NCI-H2196 (cell line): ENCODE data around the gene SGSM2.

Experiments
- DNase-seq: peaks from one replicate; lab custom pipeline; 2025; ENCODE audit not compliant: unreplicated experiment; lab: John Stamatoyannopoulos, UW

Gene SGSM2

DNA sequence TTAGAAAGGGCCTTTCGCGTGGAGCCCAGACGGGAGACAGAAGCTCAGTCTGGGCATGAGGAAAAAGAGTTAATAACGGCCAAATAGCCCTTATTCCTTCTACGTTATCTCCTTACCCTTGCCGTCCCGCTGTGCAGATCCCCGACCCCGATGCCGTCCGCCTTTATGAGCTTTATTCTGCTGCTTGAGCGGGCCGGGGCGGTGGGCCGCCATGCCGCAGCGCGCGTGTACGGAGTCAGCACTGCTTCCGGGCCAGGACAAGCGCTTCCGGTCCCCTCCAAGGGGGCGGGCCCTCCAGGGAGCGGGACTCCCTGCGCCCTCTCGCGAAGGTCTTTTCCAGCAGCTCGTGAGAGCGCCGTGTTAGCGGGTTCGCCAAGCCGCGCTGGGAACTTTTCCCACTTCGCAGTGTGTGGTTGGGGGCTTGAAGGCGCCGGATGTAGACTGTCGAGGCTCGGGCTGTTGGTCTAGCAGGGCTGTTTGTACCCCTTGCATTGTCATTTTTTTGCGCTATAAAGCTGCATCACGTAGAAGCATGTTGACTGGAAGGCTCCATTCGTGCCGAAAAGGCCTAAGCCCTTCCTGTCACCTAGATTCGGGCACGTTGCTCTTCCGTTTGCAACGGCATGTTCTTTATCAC, 968 bp upstream of the SGSM2 start, which contains the start of gene TSR1:
Gene TSR1, minus strand, starts transcription at position 243 of the 637 bp plus-strand sequence. Its CDS starts 30 bp downstream, at position 213.
- DNase-seq: peak; percentile 77

DNA sequence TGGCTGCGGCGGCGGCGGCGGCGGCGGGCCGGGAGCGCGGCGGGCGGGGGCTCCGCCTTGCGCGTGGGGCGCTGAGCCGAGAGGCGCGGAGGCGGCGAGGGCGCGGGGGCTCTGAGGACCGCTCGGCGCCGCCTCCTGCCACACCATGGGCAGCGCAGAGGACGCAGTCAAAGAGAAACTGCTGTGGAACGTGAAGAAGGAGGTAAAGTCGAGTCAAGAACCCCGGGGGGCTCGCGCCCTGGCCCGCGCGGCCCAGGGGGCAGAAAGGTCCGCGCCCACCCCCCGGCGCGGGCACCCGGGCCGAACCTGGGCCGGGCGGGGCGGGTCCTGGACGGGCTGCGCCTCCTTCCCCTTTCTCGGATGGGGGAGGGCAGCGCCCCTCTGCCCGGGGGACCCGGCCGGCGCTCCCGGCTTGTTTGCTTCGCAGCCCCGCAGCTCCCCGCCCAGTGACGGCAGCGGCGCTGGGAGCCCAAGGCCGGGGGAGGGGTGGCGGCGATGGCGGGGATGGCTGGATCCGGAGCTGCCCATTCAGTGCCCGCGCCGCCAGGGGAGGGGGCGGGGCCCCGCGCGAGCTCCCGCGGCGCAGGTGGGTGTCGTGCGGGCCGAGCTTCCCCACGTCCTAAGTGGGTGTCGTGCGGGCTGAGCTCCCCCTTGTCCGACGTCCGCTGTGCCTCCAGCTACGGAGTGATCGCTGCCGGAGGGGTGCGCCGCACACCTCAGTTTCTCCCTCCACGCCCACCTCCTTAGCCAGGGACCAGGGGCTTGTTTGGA, 428 bp downstream of the SGSM2 start:
- peak; percentile 24 for DNase-seq

DNA sequence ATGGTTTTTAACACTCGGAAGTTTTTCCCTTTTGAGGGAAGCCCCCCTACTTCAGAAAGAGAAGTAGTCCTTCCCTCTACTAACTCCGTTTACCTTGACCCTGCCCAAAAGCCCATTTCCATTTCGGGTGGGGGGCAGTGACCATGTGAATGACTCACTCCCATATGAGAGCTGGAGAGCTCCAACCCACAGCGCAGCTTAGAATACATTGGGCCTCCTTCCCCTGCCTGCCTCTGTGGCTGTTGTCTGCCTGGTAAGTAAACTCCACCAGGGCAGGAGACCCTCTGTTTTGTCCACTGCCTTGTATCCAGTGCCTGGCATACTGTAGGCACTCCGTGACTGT, 985 bp downstream of the SGSM2 start:
- DNase-seq: no peak

DNA sequence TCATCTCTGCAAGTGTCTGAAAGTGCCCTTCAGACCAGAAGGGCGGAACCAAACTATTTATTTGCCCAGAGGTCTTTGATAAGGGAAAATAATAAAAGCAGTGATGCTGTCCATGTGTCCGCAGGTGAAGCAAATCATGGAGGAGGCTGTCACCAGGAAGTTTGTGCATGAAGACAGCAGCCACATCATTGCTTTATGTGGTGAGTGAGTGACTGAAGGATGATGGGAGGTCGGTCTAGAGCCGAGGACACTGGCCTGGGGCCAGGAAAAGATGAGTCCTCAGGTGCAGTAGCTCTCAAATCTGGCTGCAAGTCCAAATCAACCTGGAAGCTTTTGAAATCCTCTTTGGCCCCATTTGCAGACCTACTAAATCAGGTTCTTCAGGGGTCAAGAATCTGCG, 6.1 kb downstream of the SGSM2 start:
- DNase-seq: peak; percentile 1

- DNase-seq: no peak
Observed at GRCh38 chr17:2344528-2344927, 7.2 kb downstream of the SGSM2 start.

GRCh38 chr17:2346475-2346874, 9.2 kb downstream of the SGSM2 start:
- DNase-seq: no peak

GRCh38 chr17:2347805-2348685, 10.7 kb downstream of the SGSM2 start:
- DNase-seq: peak; percentile 68

DNA sequence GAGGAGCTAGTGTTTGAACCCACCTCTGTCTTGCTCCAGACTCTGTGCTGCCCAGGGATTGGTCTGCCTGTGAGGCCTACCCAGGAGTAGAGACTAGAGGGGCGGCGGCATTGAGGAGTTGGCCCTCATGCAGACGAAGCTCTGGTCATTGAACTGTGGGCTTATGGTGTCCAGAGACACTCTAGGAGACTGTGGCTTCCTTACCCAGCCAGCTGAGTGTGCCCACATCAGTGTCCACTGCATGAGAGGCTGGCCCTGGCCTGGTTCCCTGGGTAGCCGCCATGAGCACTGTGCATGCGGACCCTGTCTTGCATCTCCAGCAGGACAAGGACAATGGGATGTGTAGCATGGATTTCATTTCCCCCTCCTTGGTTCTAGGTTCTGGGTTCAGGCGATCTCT, 14.0 kb downstream of the SGSM2 start:
- DNase-seq: no peak

DNA sequence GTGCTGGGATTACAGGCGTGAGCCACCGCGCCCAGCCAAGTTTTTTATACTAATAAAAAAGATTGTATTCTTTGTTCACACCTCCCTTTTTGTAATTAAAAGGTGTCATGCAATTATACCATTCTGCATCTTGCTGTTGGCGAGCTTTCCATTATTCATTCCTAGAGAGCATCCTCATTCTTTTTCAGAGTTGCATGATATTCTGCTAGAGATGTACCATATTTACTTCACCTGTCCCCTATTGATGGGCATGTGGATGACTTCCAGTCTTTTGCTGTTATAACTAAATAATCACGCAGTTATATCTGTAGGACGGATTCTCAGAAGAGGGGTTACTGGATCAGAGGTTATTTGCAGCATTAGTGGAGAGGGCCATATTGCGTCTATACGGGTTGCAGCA, 17.0 kb downstream of the SGSM2 start:
- no peak for DNase-seq

DNA sequence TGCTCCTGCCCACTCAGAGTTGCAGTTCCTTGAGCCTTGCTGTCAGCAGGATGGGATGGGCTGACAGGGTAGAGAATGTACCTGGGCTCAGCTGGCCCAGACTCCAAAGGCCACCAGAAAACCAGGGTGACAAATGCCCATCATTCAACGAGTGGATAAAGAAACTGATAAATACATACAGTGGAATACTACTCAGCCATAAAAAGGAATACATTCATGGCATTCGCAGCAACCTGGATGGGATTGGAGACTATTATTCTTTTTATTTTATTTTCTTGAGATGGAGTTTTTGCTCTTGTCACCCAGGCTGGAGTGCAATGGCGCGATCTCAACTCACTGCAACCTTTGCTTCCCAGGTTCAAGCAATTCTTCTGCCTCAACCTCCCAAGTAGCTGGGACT, 19.9 kb downstream of the SGSM2 start:
- no peak for DNase-seq

- no peak for DNase-seq
Observed at GRCh38 chr17:2357931-2358434, 20.7 kb downstream of the SGSM2 start.

- DNase-seq: no peak
Observed at GRCh38 chr17:2361010-2361760, 23.9 kb downstream of the SGSM2 start.

DNA sequence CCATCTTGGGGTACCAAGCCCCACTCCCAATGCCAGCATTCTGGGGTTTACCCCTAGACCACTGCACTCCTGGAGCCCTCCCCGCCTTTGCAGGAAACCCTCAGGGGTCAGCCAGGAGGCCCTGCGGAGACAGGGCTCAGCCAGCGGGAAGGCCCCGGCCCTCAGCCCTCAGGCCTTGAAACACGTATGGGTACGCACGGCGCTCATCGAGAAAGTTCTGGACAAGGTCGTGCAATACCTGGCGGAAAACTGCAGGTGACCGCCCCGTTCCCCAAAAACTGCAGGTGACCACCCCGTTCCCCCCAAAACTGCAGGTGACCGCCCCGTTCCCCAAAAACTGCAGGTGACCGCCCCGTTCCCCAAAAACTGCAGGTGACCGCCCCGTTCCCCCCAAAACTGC, 24.7 kb downstream of the SGSM2 start:
- no peak for DNase-seq

DNA sequence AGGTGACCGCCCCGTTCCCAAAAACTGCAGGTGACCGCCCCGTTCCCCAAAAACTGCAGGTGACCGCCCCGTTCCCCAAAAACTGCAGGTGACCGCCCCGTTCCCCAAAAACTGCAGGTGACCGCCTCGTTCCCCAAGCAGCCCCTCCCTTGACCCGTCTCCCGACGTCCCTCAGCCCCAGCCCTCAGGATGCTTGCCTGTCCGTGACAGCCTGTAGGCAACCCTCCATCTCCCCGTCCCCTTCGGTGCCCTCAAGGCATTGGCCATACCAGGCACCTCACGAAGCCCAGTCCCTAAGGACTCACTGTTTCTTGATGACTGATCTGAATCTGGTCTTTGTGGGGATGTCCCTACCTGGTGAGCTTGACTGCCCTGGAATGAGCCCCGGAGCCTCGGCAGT, 25.1 kb downstream of the SGSM2 start:
- DNase-seq: no peak

DNA sequence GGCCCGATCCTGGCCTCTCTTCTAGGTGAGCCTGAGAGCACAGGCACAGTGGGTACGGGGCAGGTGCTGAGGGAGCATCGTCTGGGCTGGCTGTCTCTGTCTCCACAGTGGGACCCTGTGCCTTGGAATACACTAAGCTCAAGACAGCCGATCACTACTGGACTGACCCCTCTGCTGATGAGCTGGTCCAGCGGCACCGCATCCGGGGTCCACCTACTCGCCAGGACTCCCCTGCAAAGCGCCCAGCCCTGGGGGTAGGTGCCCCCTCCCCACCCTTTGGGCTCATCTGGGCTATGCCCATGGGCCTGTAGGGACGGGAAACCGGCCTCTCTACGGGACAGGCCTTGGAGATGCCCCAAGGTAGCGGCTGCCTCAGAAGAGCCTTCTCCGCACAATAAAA, 25.6 kb downstream of the SGSM2 start:
- no peak for DNase-seq

DNA sequence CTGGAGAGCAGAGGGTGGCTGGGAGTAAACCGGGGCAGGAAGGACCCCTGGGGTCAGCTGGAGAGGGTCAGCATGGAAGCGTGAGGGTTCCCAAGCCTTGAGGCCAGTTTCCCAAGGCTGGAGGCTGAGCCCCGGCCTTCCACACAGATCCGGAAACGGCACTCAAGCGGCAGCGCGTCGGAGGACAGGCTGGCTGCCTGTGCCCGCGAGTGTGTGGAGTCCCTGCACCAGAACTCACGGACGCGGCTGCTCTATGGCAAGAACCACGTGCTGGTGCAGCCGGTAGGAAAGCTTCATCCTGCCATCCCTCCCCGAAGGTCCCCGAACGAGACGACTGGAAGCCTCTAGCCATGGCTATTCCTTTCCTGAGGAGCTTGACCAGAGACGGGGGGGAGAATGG, 26.0 kb downstream of the SGSM2 start:
- no peak for DNase-seq

- no peak for DNase-seq
Observed at GRCh38 chr17:2363851-2364762, 26.8 kb downstream of the SGSM2 start.

- no peak for DNase-seq
Observed at GRCh38 chr17:2364763-2365116, 27.4 kb downstream of the SGSM2 start.

- no peak for DNase-seq
Observed at GRCh38 chr17:2365132-2365531, 27.8 kb downstream of the SGSM2 start.
